ENCODE data around the gene KDM2A.
A peak's percentile ranks its signal among the peaks of the same experiment; 100 is the strongest.

KDM2A gene

GRCh38 chr11:67237574-67237973 lies 118.5 kb downstream of the KDM2A start:
- no peak for DNase-seq (ENCODE audit: low read depth)

- DNase-seq (ENCODE audit: low read depth), result no peak
Measured at GRCh38 chr11:67238894-67239782, 120.1 kb downstream of the KDM2A start.

GRCh38 chr11:67239783-67240575 lies 120.9 kb downstream of the KDM2A start:
- DNase-seq (ENCODE audit: low read depth), result peak; percentile 94

- no peak for DNase-seq (ENCODE audit: low read depth)
Measured at GRCh38 chr11:67240576-67241389, 121.7 kb downstream of the KDM2A start.

GRCh38 chr11:67242548-67242947 lies 123.5 kb downstream of the KDM2A start:
- DNase-seq (ENCODE audit: low read depth), result no peak

GRCh38 chr11:67243051-67243450 lies 124.0 kb downstream of the KDM2A start:
- no peak for DNase-seq (ENCODE audit: low read depth)

- DNase-seq (ENCODE audit: low read depth), result no peak
Measured at GRCh38 chr11:67245046-67245445, 126.0 kb downstream of the KDM2A start.

GRCh38 chr11:67247946-67248550 lies 129.0 kb downstream of the KDM2A start:
- no peak for DNase-seq (ENCODE audit: low read depth)

- no peak for DNase-seq (ENCODE audit: low read depth)
Measured at GRCh38 chr11:67248653-67249052, 129.6 kb downstream of the KDM2A start.

- DNase-seq (ENCODE audit: low read depth), result no peak
Measured at GRCh38 chr11:67250059-67251043, 131.3 kb downstream of the KDM2A start.

- no peak for DNase-seq (ENCODE audit: low read depth)
Measured at GRCh38 chr11:67251841-67252240, 132.8 kb downstream of the KDM2A start.

- no peak for DNase-seq (ENCODE audit: low read depth)
Measured at GRCh38 chr11:67252831-67253239, 133.8 kb downstream of the KDM2A start.

- no peak for DNase-seq (ENCODE audit: low read depth)
Measured at GRCh38 chr11:67253872-67254624, 135.0 kb downstream of the KDM2A start.

GRCh38 chr11:67254798-67255197 lies 135.7 kb downstream of the KDM2A start:
- DNase-seq (ENCODE audit: low read depth), result no peak

GRCh38 chr11:67255353-67255752 lies 136.3 kb downstream of the KDM2A start:
- DNase-seq (ENCODE audit: low read depth), result no peak

GRCh38 chr11:67255864-67256263 lies 136.8 kb downstream of the KDM2A start:
- no peak for DNase-seq (ENCODE audit: low read depth)

- no peak for DNase-seq (ENCODE audit: low read depth)
Measured at GRCh38 chr11:67256477-67257135, 137.5 kb downstream of the KDM2A start.

- DNase-seq (ENCODE audit: low read depth), result no peak
Measured at GRCh38 chr11:67260406-67260805, 141.3 kb downstream of the KDM2A start.

Measured in non-pigmented ciliary epithelial cell (primary cell).